Colonic mucosa (tissue), 4 donors: Measurements from ENCODE around the gene KCNIP4. TPM values are rescaled to one million over a fixed set of nuclear protein-coding genes. Genes with fewer than 3 reads are reported as not detected.

Experiments used
- DNase-seq: peaks from one replicate; pipeline ENCODE4 v3.0.0-alpha.2; 2020
- H3K27ac ChIP-seq: fragments of 200-600 bp; one replicate; pipeline ENCODE4 v1.8.0; 2021
- H3K27me3 ChIP-seq: fragments of 200-600 bp; one replicate; pipeline ENCODE4 v1.8.0; 2021
- H3K36me3 ChIP-seq: fragments of 200-600 bp; one replicate; pipeline ENCODE4 v1.8.0; 2021
- H3K4me1 ChIP-seq: fragments of 200-600 bp; one replicate; pipeline ENCODE4 v1.8.0; 2021; ENCODE audit warnings: mild to moderate bottlenecking
- H3K4me3 ChIP-seq: fragments of 200-600 bp; one replicate; pipeline ENCODE4 v1.8.0; 2021
- H3K9ac ChIP-seq, 2 donors: one replicate each; pipeline ENCODE4 v1.7.0; 2013; ENCODE audit warnings: control low read depth in 2 of 2, low read depth in 2 of 2, low read length in 2 of 2
- H3K9me3 ChIP-seq: fragments of 200-600 bp; one replicate; pipeline ENCODE4 v1.8.0; 2021
- intact Hi-C: fragments of 100-400 bp; cut with DNase I; formaldehyde crosslinking; loops from one replicate; pipeline ENCODE4 v1.14.1; 2022
- total RNA-seq, 2 donors: library from RNA; stranded (reverse); fragmentation: NEBNext Ultra II Directional in 1 of 2; extraction: Animal tissue kit (Norgen Biotek cat#: 25700) in 1 of 2; gene quantifications; one replicate each; pipeline ENCODE4 v1.2.1, GENCODE V29; 2021
- TF ChIP-seq, protein P1 (sequence below): fragments of 200-600 bp; IDR thresholded peaks from one replicate; pipeline ENCODE4 v1.8.0; 2022; ENCODE audit warnings: antibody characterized with exemption, mild to moderate bottlenecking
- donor health status: healthy.
- donor health status: DM: no; HTN: no; CAD: no.
- donor health status: DM: no; HTN: no; CAD: no.

KCNIP4 gene
- total RNA-seq, 2 donors from 2014 or later: 0.67 to 1.2 TPM

DNA sequence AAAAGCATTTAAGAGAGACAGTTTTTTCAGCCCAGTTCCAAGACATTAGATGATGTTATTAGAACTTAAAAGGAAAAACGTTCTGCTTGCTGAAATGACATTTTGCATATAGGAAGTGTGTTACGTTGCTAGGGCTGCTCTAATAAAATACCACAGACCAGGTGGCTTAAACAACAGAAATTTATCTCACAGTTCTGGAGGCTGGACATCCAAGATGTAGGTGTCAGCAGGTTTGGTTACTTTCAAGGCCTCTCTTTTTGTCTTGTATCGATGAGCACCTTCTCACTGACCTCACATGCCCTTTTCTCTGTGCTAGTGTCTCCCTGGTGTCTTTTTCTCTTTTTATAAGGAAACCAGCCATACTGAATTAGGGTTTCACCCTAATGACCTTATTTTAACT is 1043.6 kb downstream of the KCNIP4 start:
- no peaks in the 10 kb centered on the region for H3K9me3 ChIP-seq
- no peak overlapping the region for H3K27ac ChIP-seq
- intact Hi-C loops: no loop called here
- no peak overlapping the region for H3K9ac ChIP-seq
- no peak for DNase-seq
- H3K4me3 ChIP-seq: no peak overlapping the region
- no peaks in the 10 kb centered on the region for H3K27me3 ChIP-seq
- TF ChIP-seq, protein P1, sequence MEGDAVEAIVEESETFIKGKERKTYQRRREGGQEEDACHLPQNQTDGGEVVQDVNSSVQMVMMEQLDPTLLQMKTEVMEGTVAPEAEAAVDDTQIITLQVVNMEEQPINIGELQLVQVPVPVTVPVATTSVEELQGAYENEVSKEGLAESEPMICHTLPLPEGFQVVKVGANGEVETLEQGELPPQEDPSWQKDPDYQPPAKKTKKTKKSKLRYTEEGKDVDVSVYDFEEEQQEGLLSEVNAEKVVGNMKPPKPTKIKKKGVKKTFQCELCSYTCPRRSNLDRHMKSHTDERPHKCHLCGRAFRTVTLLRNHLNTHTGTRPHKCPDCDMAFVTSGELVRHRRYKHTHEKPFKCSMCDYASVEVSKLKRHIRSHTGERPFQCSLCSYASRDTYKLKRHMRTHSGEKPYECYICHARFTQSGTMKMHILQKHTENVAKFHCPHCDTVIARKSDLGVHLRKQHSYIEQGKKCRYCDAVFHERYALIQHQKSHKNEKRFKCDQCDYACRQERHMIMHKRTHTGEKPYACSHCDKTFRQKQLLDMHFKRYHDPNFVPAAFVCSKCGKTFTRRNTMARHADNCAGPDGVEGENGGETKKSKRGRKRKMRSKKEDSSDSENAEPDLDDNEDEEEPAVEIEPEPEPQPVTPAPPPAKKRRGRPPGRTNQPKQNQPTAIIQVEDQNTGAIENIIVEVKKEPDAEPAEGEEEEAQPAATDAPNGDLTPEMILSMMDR: no peak
- H3K4me1 ChIP-seq: no peaks in the 10 kb centered on the region
- H3K36me3 ChIP-seq: no peaks in the 10 kb centered on the region

GRCh38 chr4:20901851-20902250 is 1046.7 kb downstream of the KCNIP4 start:
- TF ChIP-seq, protein P1: no peak
- Histone ChIP-seq H3K27ac (no peak overlapping the region), H3K27me3 (no peaks in the 10 kb centered on the region), H3K36me3 (no peaks in the 10 kb centered on the region), H3K4me1 (no peaks in the 10 kb centered on the region), H3K9ac (no peak overlapping the region), H3K4me3 (no peak overlapping the region), H3K9me3 (no peaks in the 10 kb centered on the region)
- DNase-seq: no peak
- intact Hi-C loops: no loop called here

DNA sequence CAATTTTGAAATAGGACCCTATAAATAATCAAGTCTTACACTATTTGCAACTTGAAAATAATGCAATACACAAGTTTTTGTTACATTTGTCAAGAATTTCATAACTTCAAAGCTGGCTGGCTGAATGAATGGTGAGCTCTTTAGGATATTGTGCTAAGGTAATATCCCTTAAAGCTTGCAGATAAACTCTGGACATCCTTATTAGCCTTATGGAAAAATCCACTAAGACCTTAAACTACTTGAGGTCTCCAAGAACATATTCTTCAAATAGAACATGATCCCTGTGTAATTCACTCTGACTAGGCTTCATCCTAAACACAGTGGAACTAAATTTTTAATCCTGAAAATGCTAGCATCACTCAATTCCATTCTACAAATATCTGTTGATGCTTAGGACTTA is 1049.0 kb downstream of the KCNIP4 start:
- no peak for DNase-seq
- H3K9ac ChIP-seq: no peak overlapping the region
- intact Hi-C loops: no loop called here
- no peaks in the 10 kb centered on the region for H3K36me3 ChIP-seq
- H3K27me3 ChIP-seq: no peaks in the 10 kb centered on the region
- no peak overlapping the region for H3K4me3 ChIP-seq
- H3K27ac ChIP-seq: no peak overlapping the region
- H3K9me3 ChIP-seq: no peaks in the 10 kb centered on the region
- TF ChIP-seq, protein P1: no peak
- no peaks in the 10 kb centered on the region for H3K4me1 ChIP-seq

GRCh38 chr4:20895988-20896387 is 1052.6 kb downstream of the KCNIP4 start:
- no peaks in the 10 kb centered on the region for H3K27me3 ChIP-seq
- DNase-seq: no peak
- no peak overlapping the region for H3K4me3 ChIP-seq
- intact Hi-C loops: no loop called here
- no peaks in the 10 kb centered on the region for H3K36me3 ChIP-seq
- TF ChIP-seq, protein P1: no peak
- H3K9ac ChIP-seq: no peak overlapping the region
- H3K27ac ChIP-seq: no peak overlapping the region
- H3K4me1 ChIP-seq: no peaks in the 10 kb centered on the region
- H3K9me3 ChIP-seq: no peaks in the 10 kb centered on the region

DNA sequence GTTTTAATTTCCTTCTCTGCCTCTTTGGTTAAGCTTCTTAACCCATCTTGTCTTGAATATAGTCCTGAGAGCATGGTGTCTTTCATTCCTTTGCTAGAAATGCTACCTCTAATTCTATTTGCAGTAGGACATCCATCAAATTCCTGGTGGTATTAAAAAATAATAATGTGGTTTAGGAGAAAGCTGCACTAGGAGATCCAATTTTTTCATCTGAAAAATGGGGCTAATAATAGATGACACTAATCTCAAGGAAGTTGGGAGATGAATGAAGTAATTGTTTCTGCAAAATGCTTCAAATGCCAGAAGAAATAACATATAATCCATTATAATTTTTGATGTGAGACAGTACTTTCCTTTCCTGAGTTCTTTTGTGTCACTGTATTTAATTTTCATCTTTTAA is 1053.4 kb downstream of the KCNIP4 start:
- TF ChIP-seq, protein P1: no peak
- H3K27ac ChIP-seq: no peak overlapping the region

DNA sequence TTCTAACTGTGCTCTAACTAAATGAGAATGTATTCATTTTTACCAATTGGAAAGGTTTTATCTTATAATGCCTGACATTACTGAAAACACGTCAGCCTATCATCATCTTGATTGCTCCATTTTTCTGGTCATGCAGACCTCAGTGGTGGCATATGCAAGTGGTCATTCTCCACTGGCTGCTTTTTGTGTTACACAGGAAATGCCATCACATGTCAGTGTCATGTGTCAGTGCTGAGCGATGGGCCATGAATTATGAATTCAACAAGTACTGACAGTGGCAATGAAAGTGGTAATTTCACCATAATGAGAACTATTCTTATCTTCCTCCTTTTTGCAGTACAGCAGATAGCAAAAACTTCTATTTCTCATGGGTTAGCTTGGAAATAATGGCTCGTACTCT is 1057.8 kb downstream of the KCNIP4 start:
- intact Hi-C loops: no loop called here
- no peak overlapping the region for H3K4me3 ChIP-seq
- H3K36me3 ChIP-seq: no peaks in the 10 kb centered on the region
- TF ChIP-seq, protein P1: no peak
- no peak overlapping the region for H3K27ac ChIP-seq
- no peaks in the 10 kb centered on the region for H3K9me3 ChIP-seq
- H3K9ac ChIP-seq: no peak overlapping the region
- H3K27me3 ChIP-seq: no peaks in the 10 kb centered on the region
- no peaks in the 10 kb centered on the region for H3K4me1 ChIP-seq
- no peak for DNase-seq

More for the DNA sequence above, 1053.4 kb downstream of the KCNIP4 start:
- H3K36me3 ChIP-seq: no peaks in the 10 kb centered on the region
- no peaks in the 10 kb centered on the region for H3K9me3 ChIP-seq
- no peak overlapping the region for H3K9ac ChIP-seq
- no peak for DNase-seq
- no peaks in the 10 kb centered on the region for H3K27me3 ChIP-seq
- no peaks in the 10 kb centered on the region for H3K4me1 ChIP-seq
- H3K4me3 ChIP-seq: no peak overlapping the region
- intact Hi-C loops: no loop called here
